ENCODE results near the gene CAPG.

Gene CAPG

DNA sequence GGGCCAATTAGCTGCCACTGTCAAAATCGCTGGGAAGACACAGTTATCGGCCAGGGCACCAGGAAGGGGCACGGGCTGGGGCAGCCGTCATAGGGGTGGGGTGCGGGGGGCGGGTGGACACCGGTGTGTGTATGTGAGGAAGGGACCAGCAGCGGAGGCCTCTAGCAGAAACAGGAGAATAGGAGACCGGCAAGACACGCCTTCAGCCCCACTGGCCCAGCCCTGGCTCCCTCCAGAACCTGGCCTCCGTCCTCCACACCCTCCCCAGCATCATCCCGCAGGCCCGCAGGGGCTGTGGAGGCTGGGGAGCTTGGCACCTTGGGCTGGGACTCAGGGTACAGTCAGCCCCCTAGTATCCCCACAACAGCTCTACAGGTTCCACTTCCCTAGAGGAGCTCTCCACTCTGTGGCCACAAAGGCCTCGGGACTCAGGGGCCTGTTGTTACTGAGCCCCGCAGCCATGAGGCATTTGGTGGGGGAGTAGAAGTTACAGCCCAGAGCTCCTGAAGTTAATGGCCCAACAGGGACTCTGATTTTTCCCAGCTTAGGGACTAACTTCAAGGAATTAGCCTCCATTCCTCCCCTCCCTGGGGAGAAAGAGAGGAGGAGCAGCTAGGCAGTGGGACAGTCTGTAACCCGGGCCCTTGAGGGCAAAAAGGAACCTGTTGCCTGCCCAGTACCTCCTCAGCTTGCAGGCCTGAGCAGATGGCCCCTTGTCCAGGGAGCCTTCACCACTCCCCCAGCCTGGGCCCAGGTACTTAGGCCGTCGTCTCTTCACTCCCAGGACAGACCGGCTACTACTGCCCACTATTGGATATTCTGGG lies 28.2 kb upstream of the CAPG start:
- DNase-seq: no peak

DNA sequence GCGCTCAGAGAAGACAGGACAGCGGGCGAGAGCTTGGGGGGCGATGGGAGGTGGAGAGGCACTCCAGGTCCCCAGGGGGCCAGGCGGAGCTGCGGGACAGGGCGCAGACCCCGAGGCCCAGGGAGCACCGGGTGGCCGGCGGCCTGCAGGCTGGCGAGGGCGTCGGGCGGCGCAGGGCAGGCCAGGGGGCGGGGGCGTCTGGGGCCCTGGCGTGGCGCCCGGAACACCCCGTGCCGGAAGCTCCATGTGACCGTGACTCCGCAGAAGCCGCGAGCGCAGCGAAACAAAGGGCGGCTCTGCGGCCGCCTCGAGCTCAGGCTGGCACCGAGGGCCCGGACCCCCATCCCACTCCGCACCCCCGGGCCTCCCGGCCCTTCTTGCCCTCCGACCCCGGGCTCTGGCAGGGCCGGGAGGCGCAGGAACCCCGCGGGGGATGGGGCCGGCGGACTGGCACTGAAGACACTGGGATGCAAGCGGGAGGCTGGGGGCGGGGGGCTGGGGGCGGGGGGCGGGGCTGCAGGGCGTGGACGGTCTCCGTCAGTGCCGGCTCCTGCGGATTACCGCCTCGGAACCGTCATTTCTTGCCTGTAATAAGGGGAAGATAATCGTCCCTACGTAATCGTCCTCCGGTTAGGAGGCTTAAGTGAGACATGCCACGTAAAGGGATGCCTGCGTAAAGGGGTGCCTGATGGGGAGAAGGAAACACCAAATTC lies 27.5 kb upstream of the CAPG start:
- peak; percentile 90 for DNase-seq

DNA sequence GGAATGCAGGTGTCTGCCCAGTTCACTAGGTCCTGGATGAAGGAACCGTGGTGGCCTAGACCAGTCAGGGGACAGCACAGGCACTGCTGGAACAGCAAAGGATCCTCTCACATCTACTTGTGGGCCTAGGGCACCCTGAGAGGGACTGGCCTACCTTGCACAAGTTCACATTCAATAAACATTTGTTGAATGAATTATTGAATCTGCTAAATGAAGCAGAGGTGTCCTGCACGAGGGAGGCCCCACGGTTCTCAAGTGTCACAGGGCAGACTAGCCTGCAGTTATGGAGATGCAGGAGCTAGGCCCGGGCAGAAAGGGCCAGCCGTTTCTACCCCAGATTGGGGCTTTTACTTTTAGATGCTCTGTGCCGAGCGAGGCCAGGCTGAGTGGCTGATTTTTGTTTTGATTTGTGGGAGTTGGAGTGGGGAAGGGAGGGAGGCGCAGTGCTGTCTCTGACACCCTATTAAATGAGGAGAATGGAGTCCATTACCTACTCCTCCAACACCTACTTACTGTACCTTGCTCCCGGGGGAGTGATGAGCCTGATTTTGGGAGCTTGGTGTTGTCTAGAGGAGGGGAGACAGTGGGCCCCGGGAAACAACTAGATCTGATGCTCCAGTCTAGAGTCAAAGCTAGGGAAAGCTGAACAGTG lies 26.8 kb upstream of the CAPG start:
- peak; percentile 36 for DNase-seq

DNA sequence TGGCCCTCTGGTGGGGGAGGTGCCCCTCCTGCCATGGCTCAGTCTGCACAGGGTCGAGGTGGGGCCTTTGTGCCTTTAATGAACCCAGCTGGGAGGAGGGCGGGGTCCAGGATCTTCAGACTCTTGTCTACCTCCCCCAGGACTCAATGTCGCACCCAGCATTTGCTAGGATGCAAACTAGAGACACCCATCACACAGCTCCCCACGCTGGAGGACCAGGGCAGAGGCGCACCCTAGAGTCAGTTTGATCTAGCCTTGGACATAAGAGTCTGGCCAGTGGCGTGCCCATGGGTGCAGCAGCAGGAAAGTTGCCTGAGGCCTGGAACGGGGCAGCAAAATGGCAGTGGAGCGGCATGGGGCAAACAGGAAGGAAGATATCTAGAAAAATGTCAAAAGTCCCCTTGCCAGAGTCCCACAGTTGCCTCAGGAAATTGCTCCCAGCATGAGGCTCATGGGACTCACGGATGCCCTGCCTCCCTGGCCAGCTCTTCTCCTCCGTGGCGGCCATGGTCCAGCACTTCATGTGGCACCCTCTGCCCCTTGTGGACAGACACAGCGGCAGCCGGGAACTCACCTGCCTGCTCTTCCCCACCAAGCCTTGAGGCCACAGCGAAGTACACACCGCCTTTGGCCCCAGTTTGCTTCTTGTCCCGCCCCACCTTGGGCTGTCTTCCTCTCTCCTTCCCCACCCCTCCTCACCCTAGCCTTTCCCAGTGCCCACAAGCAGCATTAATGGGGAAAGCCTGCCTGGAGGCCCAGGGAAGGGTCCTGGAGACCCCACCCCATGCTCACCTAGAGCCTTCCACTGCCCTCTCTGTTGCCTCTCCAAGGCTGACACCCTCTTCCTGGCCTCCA lies 26.0 kb upstream of the CAPG start:
- DNase-seq: peak; percentile 22

DNA sequence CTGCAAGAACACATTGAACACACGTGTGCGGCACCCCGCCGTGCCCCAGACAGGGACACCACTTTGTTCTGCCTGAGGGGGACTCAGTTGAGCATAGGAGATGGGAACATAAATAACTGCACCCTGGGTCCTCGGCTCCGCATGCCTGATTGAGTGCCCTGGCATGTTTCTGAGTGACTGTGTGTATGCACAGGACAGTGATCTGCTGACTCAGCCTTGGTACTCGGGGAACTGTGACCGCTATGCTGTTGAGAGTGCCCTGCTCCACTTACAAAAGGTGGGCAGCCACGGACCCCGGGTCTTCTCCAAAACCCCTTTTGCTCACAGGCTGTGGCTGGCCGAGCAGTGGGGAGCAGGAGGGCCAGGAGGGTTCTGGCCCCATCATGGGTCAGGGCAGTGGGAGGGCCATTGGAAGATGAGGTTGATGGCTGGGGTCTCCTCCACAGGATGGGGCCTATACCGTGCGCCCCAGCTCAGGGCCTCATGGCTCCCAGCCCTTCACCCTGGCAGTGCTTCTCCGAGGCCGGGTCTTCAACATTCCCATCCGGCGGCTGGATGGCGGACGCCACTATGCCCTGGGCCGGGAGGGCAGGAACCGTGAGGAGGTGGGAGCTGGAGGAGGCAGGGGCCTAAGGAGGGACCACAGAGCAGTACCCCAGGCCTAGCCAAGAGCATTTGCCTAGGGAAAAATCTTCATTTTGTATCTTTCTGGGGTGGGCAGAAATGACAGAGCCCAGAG lies 25.2 kb upstream of the CAPG start:
- no peak for DNase-seq

DNA sequence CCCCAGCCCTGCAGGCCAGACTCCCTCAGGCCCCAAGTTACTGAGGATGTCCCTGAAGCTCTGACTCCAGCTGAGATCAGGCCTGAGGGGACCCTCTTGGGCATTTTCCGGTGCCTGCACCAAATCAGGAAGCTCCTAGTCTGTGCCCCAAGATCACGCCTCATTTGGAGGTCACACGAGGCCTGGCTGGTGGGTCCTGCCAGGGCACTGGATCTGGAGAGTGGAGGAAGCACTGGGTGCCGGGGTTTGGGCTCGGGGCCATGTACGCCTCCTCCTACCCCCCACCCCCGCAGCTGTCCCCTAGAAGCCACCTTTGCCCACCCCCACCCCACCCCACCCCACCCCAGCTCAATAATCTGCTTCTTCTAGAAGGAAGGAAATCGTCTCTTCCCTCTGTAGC lies 24.5 kb upstream of the CAPG start:
- no peak for DNase-seq

DNA sequence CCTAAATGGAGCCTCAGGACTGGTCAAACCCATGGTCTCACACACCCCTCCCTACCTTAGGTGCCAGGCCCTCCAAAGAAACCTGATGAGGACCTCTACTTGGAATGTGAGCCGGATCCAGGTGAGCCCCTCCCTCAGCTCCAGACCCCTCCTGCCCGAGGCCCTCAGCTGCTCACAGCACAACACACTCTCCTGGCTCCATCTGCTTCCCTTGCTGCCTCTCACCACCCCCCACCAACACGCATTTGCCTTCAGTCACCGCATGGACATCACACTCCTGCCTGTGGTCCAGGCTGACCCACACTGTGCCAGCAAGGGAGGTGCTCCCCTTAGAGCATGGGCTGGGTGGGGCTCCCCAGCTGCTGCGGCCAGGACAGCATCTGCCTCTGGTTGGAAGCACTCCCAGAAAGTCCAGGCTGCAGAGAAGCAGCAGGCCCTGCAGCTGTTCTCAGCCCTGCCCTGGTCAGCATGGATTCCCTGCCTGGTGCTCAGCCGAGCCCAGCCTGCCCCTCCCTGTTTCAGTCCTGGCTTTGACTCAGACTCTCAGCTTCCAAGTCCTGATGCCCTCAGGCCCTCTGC lies 23.4 kb upstream of the CAPG start:
- DNase-seq: peak; percentile 63

DNA sequence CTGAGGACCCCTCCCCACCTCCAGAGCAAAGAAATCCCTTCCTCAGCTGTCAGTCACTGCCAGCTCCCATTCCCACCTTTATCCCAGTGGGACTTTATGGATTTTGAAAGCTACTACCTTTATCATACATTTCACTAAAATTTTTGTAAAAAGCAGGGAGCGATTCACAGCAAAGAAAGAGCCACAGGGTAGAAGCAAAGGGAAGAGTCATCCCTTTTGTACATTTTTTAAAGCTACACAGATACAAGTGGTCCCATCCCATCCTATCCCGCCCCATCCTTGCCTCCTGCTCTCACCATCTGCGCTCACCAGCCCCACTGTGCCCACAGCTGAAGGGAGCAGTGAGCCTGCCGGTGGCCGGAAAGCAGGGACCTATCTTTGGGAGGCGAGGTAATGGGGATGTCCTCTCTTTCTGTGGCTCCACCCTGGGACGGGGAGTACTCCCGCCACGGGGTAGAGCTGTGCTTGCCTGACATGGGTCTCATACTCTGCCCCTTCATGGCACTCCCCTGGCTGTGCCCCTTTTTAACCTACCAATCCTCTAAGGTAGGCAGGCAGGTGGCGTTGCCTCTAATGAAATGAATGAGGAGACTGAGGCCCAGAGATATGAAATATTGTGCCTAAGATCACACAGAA lies 21.5 kb upstream of the CAPG start:
- no peak for DNase-seq

DNA sequence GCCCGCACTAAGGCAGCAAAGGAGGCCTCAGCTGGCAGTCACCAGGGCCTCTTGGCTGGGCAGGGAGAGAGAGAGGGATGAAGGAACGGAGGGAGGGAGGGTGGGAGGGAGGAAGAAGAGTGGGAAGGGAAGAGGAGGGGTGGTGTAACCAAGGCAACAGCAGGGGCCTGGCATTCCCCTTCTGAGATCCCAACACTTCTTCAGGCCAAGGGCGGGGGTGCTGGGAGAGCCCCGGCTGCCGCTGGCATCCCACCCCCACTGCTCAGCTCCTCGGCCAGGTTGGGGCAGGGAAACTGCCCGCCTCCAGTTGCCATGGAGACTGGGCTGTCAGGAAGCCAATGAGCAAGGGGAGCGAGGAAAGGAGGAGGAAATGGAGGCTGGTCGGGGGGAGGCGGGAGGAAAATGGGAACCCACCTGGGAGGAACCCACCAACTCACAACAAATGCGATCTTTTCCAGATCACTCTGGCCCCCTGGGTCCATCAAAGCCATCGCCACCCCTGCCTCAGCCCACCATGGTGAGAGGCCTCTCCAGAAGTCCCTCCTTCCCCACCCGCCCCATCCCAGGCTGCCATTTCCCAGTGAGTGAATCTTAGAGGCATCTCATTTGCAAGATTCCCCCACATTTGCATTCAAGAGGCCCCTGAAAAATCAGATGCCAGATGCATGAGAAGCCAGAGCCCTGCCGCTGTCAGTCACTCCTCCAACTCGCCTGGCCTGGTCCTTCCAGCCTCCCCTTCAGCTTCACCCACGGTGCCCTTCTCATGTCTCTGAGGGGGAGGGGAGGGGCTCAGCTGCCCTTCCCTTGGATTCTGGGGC lies 20.8 kb upstream of the CAPG start:
- no peak for DNase-seq

DNA sequence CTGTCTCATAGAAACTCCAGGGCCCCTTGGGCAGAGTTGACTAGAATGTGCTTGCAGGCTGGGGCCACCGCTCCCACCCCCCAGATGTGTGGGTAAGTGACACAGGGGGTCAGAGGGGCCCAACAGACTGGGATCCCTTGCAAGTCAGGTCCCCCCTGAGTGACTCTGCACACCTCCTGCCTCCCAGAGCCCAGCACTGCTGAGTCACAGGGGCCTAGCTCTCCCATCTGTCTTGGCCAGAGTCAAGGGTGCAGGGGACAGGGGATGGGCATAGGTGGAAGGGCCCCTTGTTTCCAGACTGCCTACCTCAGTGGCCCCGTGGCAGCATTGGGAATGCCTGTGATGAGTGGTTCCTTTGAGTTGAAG lies 19.7 kb upstream of the CAPG start:
- no peak for DNase-seq

DNA sequence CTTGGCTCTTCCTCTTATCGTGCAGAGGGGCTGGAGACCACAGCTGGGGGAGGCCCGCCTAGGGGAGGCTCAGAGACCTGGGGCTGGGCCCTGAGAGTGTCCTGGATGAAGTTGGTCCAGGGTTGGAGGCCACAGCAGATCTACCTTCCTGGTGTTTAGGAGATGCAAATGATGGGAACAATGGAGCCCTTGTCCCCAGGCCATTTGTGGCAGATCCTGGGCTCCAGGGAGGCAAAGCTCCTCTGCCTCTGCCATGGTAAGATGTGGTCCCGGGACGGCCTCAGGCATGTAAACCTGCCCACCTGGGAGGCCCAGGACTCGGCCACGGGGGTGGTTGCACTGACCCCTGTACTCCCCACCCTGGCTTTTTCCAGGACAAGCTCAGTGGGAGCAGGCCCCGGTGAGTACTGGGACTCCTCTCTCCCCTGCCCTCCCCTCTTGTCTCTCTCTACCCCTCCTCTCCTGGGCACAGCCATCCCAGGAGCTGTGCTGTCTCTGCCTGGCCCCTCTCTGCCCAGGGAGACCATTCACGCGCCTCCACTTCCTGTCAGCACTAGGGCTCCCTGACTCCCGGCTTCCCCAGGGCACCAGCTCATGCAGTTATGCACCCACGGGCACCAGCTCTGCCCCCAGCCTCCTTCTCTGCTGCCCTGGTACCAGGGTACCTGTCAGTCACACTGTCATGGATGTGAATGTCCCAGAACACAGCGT lies 19.2 kb upstream of the CAPG start:
- no peak for DNase-seq

DNA sequence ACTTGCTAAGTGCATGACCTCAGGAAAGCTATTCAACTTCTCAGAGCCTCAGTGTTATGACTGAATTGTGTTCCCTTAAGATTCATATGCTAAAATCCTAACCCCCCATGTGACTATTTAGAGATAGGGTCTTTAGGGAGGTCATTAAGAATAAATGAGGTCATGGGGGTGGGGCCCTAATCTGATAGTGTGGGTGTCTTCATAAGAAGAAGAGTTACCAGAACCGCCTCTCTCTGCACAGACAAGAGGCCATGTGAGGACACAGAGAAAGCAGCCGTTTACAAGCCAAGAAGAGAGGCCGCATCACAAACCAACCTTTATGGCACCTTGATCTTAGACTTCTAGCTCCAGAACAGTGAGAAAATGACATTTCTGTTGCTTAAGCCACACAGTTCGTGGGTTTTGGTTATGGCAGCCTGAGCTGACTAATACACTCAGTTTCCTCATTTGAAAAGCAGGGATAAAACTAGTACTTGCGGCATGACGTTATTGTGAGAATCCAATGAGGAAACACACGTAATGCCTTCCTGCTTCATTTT lies 18.2 kb upstream of the CAPG start:
- peak; percentile 80 for DNase-seq

DNA sequence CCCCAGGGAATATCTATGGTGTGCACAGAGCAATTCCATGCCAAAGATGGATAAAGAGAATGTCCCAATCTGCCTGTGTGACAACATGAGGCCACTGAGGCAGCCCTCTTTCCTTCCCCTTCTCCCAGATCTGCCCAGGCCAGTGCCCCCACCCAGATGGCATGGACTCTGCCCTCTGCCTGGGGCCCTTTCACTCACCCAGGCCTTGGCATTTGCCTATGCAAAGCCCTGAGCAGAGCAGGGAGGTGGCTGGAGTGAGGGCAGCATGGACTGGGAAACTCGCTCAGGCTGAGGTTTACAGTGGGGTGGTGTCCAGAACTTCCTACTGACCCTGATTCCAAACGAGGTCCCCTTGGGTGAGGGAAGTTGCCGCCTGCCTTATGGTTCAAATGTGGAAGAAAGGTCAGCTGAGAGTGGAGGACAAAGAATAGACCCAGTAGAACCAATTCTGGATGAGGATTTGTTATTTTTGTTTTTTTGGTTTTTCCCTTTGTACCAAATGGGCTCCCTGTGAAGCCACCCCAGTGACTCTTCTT lies 17.2 kb upstream of the CAPG start:
- no peak for DNase-seq

DNA sequence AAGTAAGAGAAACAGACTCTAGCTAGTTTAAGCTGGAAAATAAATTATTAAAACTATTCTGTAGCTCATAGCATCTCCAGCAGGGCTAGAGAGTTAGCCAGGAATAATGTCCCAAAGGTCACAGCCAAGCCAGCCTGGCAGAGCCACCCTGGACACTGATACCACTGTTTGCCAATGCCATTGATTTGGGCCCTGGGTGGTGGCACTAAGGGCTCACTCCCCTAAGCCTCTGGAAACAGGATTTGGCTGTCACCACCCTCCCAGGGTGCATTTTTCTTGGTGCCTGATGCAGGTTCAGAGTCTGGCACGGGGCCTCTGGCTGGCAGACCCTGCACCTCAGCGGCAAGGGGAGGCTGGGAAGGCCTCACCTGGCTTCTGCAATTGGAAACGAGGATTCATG lies 15.4 kb upstream of the CAPG start:
- no peak for DNase-seq

DNA sequence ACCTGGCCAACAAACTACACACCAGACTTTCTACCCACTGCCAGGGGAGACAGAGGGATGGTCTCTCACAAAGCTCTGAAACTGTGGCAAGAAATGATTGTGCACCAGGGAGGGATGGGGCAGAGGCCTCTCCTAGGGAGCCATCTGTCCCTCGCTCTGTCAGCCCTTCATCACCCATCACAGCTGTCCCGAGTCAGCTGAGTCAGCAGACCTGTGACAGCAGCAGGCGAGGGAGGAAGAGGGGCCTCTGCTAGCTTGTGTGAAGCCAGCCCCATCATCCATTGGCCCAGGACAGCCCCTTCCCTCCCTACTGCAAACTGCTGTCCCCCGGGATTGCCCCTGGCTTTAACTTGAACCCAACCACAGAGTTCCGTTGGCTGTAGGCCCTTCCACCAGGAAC lies 13.4 kb upstream of the CAPG start:
- DNase-seq: no peak

DNA sequence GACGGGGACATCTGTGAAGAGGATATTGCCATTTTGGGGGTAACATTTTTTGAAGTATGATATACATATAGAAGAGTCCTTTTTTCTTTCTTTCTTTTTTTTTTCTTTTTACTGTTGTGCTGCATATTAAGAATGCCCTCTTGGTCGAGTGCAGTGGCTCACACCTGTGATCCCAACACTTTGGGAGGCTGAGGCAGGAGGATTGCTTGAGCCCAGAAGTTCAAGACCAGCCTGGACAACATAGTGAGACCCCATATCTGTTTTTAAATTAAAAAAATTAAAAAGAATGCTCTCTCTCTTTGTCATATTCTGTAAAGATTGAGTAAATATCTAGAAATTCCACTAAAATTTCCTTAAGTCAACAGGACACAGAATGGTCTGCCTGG lies 11.9 kb upstream of the CAPG start:
- no peak for DNase-seq

DNA sequence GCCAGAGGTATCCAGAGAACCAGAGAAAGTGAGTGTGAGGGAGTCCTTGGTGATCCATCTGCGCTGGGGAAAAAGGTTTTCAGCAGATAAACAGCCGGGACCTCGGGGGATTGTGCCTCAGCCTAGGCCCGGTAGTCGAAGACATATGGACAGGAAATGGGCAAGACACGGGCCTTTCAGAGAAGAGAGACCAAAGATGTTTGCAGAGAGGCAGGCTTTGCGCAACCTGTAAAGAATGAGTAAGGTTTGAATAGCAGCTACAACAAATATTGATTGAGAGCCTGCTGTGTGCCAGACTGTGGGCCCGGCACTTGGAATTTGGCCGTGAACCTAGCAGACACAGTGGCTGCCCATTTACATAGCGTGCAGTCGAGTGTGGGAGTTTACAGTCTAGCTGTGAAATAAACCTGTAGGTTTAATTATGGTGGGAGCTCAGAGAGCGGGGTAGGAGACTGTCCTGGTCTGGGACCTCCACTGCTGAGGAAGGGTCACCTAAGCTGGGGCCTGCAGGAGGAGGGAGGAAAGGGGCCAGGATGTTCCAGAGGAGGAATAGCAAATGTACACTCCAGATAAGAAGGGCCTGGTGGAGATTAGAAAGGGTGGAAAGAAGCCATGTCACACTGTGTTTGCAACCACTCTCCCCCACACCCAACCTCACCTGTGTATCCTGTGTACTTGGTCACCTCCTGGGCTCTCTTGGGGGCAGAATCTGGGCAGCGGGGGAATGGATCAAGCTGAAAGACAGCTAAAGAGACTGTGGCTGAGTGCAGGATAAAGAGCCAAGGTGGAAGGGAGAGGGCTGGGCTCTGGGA lies 11.3 kb upstream of the CAPG start:
- peak; percentile 48 for DNase-seq

DNA sequence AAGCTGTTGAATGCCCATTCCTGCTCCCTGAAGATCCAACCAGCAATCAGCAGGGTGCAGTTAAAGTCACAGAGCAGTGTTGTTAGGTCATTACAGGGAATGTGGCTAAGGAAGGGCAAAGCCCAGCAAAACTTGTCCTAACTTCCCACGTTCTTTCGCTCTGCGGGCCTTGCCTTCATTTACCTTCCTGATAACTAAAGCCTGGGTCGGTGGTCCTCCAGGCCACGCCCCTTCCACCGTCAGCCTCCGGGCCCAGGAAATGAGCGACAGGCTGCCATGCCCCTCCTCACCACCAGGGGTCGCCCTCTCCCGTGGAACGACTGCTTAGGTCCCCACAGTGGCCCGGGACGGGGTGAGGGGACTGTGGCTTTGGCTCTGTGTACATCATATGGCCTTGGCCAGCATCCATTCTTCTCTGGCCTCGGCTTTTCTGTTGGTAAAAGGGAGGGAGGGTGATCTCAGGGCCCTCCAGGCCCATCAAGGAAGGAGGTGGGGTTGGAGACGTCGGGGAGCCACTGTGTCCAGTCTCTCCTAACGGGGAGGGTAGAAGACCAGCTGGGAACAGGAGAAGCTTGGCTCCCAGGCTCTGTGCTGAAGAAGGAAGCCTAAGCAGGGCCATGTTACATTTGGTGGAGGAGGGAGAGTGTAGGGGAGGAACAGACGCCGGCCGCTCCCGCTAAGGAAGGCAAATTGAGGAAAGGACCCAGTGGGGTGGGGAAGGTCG lies 10.5 kb upstream of the CAPG start:
- DNase-seq: peak; percentile 89
